Smooth muscle cell of the brain vasculature (primary cell): Measurements from ENCODE around the gene BBS4.
"Not testable (repeated sequence)": the region's sequence is repeated elsewhere in the genome, so short reads cannot be mapped to it uniquely, and the experiment has no call there.

Experiments used
- DNase-seq: peaks from one replicate; pipeline ENCODE4 v3.0.0-alpha.2; 2012; ENCODE audit warnings: low read depth, low spot score

Gene BBS4, protein sequence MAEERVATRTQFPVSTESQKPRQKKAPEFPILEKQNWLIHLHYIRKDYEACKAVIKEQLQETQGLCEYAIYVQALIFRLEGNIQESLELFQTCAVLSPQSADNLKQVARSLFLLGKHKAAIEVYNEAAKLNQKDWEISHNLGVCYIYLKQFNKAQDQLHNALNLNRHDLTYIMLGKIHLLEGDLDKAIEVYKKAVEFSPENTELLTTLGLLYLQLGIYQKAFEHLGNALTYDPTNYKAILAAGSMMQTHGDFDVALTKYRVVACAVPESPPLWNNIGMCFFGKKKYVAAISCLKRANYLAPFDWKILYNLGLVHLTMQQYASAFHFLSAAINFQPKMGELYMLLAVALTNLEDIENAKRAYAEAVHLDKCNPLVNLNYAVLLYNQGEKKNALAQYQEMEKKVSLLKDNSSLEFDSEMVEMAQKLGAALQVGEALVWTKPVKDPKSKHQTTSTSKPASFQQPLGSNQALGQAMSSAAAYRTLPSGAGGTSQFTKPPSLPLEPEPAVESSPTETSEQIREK

DNA sequence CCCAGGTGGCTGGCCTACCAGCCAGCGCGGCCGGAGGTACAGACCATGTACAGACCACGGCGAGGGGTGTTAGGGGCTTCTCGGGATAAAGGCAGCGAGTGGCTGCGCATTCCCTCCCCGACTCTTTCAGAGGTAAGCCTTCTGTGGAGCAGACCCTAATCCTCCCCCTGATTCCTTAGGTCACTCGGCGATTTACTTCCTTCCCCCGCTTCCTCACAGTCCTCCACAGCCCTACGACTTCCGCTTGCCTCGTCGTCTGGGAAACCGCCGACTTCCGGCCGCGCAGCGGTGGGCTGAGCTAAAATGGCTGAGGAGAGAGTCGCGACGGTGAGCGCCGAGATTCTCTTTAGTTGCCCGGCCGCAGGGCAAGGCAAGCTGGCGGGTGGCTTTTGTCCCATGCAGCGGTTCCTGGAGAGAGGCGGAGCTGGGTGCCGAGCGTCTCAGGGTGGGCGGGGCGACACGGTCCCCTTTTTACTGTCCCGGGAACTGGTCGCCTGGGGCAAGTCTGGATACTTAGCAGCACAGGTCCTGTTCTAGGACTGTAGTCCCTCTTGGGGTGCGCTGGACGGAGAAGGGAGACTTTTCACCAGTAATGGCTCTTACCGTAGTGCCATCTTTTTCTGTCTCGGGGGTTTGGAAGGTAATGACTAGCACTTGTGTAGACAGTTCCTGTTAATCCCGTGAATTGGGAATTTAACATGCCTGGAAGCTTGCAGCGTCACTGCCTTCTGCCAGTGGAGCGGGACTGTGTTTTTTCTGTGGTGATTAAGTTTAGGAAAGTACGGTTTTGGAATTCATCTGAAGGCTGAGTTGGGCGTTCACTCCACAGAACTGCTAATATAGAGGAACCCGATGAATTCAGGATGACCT lies at the start of gene BBS4, which contains the start of gene HIGD2B:
TSS of gene BBS4 (plus strand) at position 283 of the 870 bp plus-strand sequence. CDS start at position 304, 21 bp downstream.
TSS of gene HIGD2B (minus strand) at position 258 of the 870 bp plus-strand sequence. CDS start 9,808 bp downstream, outside the sequence.
- DNase-seq = no peak

DNA sequence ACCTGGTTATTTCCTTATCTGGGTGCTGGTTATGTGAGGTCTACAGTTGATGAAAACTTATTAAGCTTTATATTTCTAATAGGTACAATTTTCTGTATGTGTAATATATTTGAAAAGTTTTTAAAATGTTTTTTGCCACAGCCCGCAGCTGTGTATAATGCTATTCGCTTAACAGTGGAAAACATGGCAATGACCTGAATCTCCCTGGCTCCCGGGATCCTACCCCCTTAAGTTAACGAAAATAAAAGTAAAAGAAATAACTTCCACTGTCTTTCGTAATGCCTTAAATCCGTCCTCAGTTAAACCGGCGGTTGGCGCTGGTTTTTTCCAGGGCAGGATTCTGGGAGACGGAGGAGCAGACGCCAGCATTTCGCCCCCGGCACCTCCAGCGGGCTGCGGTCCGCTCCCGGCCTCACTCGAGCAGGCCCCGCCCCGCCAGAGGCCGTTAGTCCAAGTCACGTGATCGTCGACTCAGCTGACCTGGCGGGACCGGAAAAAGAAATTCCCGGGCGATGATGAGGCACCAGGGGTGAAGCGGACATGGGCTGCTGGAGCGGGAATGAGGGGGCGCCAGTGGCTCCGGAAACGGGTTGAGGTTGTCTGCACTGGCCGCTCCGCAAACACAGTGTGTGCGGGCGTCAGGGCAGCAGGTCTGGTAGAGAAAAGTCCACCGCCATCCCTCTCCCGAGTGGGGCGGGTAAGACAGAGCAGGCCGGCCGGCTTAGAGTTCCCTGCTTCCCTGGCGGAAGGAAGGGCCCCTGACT lies 49.3 kb upstream of the BBS4 start:
- peak; percentile 31 for DNase-seq

DNA sequence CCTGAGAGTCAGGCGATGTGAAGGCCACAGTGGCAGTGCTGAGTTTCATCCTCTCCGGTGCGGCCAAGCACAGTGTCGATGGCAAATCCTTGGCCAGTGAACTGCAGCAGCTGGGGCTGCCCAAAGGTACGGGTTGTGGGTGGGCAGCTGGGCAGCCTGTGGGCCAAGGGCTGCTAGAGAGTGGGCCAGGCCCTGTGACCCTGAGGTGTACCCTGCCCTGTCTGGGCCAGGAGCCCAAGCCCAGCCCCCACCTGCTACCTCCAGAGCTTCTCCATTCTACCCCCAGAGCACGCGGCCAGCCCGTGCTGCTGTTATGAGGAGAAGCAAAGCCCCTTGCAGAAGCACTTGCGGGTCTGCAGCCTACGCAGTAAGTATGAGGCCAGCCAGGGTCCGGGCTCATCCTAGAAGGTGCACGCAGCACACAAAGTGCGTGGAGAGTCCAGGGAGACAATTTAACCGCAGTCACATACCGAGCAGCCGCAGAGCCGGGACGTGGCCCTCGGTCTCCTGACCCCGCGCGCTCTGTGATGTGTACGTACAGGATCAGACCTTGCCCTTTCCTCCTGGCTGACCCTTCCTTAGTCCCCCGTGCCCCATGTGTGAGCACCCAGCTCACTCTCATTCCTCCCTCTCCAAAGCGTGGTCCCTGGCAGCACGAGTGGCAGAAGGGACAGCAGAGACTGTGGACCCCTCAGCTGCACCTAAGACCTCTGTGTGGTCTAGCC lies 46.1 kb upstream of the BBS4 start:
- DNase-seq = not testable (repeated sequence)

DNA sequence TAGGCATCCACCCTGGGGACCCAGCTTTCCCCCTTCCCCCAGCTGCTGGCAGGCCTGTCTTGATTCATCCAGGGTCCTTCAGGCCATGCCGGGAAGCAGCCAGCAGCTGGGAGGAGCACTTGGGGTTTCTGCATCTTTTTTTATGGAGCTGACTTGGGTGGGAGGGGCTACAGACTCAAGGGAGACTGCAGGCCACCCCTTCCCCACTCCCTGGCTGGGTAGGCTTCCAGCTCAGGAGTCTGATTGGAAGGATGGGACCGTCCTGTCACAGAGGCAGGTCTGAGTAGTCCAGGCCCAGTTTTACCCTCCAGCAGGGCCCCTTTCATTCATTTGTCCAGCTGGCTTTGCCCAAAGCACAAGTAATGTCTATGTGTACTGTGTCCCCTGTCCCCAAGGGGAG lies 43.7 kb upstream of the BBS4 start:
- DNase-seq = not testable (repeated sequence)

DNA sequence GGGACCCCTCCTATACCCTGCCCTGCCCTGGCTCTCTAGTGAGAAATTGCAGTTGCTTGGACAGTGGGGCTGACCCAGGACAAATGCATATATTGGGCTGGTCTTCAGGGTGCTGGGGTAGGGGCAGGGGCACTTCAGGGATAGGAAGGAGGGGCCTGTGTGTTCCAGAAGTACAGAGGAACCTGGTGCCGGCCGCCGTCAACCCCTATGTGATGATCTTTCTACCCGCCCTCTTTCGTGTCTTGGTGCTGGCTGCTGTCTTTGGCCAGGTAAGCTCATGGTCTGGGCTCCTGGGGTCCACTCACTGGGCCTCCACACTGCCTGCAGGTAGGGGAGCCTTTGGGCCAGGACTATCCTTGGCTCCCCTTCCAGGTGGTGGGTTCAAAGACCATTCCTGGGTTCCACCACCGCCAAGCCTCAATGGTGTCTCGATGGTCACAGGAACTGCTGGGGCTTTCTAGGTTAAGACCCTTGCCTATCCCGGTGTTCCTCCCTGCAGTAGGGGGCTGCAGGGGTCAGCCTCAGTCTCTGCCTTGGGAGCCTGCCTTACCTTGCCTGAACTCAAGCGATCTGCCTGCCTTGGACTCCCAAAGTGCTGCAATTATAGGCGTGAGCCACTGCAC lies 37.3 kb upstream of the BBS4 start:
- not testable (repeated sequence) for DNase-seq

DNA sequence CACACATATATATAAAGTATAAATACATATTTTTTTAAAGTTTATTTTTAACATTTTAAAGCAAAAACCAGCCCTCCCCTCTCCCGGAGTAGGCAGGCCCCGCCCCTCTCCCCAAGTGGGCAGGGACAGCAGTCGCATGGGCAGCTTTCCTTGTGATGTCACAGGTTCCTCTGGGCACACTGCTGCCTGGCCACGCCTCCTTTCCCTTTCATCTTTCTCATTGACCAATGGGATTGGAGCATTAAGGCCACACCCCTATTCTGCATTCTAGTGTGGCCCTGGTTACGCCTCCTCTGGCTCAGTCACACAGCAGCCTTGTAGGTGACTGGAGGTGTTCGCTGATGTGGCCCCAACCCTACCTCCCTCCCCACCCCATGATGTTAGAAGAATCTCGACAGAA lies 31.6 kb upstream of the BBS4 start, which contains the start of gene GOLGA6B:
TSS of gene GOLGA6B (plus strand) at position 301 of the 400 bp plus-strand sequence. CDS start at position 342, 41 bp downstream.
- DNase-seq = not testable (repeated sequence)

DNA sequence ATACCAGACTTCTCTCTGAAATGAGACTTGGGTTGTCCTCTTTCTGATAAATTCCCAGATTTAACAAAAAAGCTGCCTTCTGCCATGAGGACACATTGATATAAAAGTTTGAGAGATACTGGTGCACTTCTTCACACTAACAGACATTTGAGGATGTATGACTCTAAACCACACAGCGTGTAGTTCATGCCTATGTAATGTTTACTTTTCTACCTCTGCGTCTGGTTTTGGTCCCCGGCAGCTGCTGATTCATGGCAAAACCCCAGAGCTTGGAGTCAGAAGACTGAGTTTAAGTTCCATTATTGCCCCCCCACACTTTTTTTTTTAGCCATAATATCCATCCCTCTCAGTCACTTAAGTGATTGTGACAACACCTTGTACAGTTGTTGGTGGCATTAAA lies 30.0 kb upstream of the BBS4 start:
- not testable (repeated sequence) for DNase-seq

DNA sequence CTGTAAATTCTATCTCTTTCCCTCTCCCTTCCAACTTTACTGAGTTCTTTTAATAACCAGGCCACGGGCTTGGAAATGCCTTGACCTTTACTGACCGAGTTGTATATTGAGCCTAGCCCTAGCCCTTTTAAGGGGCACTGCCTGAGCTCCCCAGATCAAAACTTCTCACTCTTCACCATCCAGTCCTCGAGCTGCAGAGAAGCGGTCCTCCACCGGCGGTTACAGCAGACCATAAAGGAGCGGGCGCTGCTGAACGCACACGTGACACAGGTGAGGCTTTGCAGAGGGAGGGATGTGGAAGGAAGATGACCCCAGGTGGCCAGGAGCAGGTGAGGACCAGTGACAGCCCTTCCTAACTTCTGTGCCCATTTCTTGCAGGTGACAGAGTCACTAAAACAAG lies 24.9 kb upstream of the BBS4 start:
- DNase-seq = not testable (repeated sequence)

DNA sequence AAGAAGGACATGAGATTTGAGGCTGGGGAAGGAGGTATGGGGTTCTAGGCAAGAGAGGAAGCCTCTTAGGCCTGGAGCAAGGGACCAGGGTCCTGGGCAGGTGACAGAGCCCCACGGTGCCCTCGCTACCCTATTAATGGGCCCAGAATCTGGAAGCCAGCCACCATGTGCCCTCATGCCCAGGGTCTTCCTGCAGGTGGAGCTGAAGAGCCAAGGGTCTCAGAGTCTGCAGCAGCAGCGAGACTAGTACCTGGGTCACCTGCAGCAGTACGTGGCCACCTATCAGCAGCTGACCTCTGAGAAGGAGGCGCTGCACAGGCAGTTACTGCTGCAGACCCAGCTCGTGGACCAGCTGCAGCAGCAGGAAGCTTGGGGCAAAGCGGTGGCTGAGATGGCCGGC lies 22.1 kb upstream of the BBS4 start:
- DNase-seq = not testable (repeated sequence)

DNA sequence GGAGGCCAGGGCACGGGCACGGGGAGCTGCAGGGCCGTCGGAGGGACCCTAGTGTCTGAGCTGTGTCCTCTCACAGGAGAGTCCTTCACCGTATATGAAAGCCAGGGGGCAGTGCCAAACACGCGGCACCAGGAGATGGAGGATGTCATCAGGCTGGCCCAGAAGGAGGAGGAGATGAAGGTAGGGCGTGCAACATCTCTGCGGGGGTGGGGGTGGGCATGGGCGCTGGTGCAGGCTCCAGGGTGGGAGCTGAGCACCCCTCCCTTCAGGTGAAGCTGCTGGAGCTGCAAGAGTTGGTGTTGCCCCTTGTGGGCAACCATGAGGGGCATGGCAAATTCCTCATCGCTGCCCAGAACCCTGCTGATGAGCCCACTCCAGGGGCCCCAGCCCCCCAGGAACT lies 20.3 kb upstream of the BBS4 start:
- DNase-seq = not testable (repeated sequence)

DNA sequence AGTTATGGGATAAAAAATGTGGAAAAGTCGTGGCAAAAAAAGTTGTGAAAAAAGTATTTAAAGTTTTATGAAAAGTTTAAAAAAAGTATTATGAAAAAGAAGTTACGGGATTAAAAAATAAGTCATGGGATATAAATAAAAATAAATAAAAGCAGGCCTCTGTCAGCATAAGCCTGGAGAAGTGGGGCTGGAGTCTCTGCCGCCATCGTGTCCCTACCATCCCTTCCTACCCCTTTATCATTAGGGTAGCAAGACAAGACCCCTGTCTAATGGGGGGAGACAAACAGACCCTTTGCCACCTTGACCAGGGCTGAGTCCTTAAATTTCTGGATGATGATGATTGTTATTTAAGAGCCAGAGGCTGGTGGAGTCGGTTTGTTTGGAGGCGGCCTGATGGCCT lies 16.2 kb upstream of the BBS4 start:
- DNase-seq = not testable (repeated sequence)

DNA sequence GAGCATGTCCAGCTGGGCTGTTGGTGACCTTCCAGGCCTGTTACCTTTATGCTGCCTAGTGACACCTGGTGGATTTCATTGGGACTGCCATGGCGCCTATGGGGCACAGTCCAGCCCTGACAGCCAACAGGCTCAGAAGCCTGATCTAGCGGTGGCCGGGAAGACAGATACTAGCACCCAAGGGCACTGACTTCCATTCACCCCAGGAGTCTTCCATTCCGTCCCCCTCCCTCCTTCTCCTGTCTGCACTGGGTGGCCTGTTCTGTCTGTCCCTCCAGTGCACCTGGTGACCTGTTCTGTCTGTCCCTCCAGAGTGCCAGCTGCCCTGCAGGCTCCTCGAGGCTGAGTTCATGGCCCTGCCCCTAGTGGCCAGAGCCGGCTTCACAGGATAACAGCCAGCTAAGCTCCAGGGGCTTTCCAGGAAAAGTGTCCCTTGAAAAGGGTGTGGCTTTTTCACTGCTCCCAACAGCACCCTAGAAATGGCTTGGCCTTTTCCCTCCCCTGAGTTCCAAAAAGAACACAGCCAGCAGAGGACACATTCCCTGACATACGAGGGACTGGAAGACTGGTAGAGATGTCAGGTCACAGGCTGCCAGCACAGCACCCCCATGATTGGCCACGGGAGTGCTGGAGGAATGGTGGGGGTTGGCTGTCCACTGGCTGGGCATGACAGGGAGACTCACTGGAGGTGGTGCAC lies 15.2 kb upstream of the BBS4 start:
- DNase-seq = not testable (repeated sequence)

DNA sequence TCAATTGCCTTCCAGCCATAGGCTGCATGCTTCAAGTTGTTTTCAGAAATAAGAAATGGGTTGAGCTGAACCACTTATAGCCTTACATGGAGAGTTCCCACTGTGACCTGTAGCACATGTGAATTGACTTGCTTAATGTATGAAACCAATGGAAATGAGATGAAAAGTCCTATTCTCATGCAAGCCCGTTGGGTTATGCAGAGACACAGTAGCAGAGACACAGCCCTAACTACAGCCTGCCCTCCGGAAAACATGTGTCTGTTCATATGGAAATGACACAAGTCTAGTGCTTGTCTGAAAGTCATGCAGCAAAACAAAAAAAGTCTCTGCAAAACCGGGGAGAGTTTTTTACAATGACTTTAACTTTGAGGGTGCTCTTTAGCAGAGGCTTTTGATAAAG lies 14.5 kb upstream of the BBS4 start:
- DNase-seq = no peak

DNA sequence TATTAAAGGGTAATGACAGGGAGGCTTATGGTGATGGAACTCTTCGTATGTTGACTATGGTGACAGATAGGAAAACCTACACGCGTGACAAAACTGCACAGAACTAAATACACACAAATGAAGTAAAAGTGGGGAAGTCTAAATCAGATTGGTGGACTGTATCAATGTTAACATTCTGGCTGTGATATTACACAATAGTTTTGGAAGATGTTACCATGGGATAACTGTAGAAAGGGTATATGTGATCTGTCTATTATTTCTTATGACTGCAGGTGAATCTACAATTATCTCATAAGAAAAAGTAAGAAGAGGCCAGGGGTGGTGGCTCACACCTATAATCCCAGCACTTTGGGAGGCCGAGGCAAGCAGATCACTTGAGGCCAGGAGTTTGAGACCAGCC lies 9.2 kb upstream of the BBS4 start:
- no peak for DNase-seq

DNA sequence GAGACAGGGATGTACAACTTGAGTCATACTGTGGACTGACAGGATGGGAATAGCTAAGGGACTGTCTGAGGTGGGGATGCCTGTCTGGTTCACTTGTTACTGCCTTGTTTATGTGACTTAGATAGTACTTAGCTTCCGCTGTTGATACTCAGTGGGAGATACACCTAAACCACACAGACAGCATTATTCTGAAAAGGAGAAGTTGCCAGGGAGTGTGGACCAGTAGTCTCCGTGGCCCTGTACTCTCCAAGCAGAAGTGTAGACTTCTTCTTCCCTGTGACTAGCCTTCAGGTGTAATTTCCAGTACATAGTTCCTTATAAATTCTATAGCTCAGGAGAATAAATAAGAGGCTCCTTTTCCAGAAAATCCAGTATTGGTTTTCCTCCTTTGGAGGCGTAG lies 5.1 kb upstream of the BBS4 start:
- DNase-seq = no peak

DNA sequence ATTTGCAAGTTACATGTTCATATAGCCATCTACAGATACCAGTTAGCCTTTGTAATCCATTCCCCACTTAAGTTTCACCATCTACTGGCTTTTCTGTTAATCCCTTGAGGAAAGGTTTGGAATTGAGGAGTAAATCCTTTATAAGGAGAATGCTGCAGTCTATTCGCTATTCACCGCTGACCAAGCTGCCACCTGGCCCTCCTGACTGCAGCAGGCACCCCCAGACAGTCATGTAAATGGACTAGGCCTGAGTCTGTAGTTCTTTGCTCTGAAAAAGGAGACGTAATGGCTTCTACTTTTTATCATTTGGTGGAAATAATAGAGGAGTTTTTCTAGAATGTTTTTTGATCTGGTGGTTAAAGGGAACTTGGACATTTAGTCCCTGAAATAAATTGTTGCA lies 3.2 kb upstream of the BBS4 start:
- DNase-seq = no peak

DNA sequence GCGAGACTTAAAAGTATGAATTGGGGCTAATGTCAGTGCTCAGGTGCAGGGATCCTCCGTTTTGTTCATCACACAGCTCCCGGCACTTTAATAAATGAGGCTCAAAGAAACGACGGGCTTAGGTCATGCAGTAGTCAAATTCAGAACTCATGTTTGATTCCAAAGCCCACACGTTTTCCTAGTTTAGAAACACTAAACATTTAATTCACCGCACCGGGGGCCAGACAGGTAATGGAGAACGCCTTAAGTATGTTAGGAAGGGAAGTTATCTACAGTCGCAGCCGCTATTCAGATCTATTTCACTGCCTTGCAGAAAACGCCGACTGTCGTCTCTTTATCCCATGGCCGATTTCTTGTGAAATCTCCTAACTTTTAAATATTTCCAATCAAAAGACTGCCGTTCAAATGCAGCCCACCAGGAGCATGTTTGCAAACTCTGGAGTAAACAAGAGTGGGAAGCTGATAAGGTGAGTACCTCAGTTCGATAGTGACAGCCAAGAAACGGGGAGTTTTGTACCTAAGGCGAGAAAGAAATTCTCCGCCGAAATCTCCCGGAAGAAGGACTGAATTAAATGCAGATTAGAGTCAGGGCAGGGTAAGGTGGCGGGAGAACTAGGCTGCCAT lies 594 bp upstream of the BBS4 start:
- DNase-seq = no peak

DNA sequence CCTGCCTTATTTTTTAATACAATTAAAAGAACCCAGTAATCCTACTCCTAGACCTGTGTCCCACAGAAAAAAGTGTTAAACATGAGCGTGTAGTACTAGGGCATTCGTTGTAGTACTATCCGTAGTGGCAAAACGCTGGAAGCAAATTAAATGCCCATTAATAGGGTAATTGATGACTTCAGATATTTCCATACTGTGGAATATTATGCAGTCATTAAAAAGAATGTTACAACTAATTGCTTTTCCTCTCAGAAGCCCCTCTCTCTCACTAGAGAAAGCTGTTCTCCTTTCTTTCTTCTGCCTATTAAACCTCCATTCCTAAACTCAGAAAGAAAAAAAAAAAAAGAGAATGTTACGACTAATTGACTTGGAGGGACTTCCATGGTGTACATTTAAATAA lies 2.7 kb downstream of the BBS4 start:
- no peak for DNase-seq

DNA sequence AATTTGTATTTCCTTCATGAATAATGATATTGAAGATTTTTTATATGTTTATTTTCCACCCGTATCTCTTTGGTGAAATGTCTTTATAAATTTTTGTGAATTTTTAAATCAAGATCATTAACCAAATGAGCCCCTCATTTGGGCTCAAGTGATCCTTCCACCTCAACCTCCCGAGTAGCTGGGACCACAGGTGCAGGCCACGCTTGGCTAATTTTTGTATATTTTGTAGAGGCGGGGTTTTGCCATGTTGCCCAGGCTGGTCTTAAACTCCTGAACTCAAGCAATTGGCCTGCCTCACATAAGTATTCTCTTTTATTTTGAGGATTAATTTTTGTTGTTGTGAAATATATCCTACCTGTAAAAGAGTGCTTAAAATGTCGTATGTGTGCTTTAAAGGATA lies 4.9 kb downstream of the BBS4 start:
- no peak for DNase-seq
